WTC11 (cell line): ENCODE measurements around the gene SPRED2.

Experiments used
- ATF3 ChIP-seq: sonication (generic); formaldehyde crosslinking; conservative IDR thresholded peaks from 2 replicates; pipeline ENCODE4 v1.8.1; 2022; ENCODE audit warnings: mild to moderate bottlenecking, missing genetic modification reagents
- CTCF ChIP-seq: fragments of 200-600 bp; IDR thresholded peaks from 2 replicates; pipeline ENCODE4 v1.8.0; 2022; ENCODE audit warnings: antibody characterized with exemption
- E2F5 ChIP-seq: sonication (generic); formaldehyde crosslinking; IDR thresholded peaks from 2 replicates; pipeline ENCODE4 v1.8.1; 2022; ENCODE audit warnings: mild to moderate bottlenecking, moderate library complexity, missing genetic modification reagents
- MAX ChIP-seq: sonication (generic); formaldehyde crosslinking; IDR thresholded peaks from 2 replicates; pipeline ENCODE4 v1.8.0; 2022; ENCODE audit warnings: mild to moderate bottlenecking, missing genetic modification reagents
- ZBTB43 ChIP-seq: sonication (generic); formaldehyde crosslinking; IDR thresholded peaks from 2 replicates; pipeline ENCODE4 v1.8.1; 2023; ENCODE audit warnings: mild to moderate bottlenecking, missing genetic modification reagents

- TF ChIP-seq ZBTB43 (no peak), E2F5 (no peak), CTCF (no peak), ATF3 (no peak), MAX (no peak)
Observed at GRCh38 chr2:65392609-65393008, 39.8 kb downstream of the SPRED2 start.
